IMR-90 (cell line): ENCODE results near the gene DHRS7C.
"Not testable (repeated sequence)": the region's sequence is repeated elsewhere in the genome, so short reads cannot be mapped to it uniquely, and the experiment has no call there.

Source experiments
- POLR2A ChIP-seq: IDR thresholded peaks from 2 replicates; pipeline ENCODE4 v1.6.1; 2012; ENCODE audit warnings: mild to moderate bottlenecking, low read depth, low read length
- RAD21 ChIP-seq: IDR thresholded peaks from 2 replicates; pipeline ENCODE4 v1.6.1; 2012; ENCODE audit warnings: low read length, improper control_type of control experiment
- USF2 ChIP-seq: fragments of 150-350 bp; IDR thresholded peaks from 2 replicates; pipeline ENCODE4 v1.6.1; 2017; ENCODE audit warnings: mild to moderate bottlenecking, antibody characterized with exemption, low read length, low read depth

GRCh38 chr17:9783465-9783864 lies 7.9 kb downstream of the DHRS7C start:
- not testable (repeated sequence) for TF ChIP-seq POLR2A, USF2, RAD21
